CMK (cell line): ENCODE results near the gene INHBA.

ENCODE experiments used
- DNase-seq: peaks from one replicate; pipeline ENCODE4 v3.0.0-alpha.2; 2010; ENCODE audit warnings: low read depth

The INHBA gene

DNA sequence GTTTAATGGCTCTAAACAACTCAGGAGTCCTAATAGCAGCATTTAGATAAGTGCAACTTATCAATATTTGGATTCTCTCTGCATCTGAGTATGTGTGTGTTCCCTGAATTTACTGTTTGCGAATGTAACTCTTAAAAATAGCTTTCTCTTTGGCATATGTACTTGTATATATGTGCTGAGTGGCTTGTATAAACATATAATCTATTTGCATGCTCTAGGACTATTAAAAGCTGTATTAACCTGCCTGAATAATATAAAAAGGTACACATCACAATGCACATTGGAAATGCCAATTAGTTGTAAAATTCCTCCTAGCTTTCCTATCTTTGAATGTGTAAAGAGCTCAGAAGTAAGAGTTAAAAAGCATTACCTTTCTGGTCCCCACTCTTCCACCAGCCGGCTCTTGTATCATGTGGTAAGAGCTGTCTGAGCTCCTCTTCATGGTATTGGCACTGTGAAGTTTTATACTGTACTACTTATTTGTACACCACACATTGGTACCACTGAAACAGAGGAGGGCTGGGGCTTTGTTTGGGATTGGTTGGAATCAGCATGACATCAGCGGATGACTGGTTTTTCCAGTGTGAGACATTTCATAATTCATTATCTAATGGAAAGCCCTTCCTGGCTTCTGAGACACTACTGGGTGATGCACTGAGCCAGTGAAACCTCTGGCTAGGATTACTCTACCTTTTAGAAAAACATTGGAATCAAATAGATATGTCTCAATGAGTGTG, at the start of gene INHBA:
TSS of gene INHBA (minus strand) at position 456 of the 737 bp plus-strand sequence. CDS start 2,716 bp downstream, outside the sequence.
- DNase-seq: no peak

DNA sequence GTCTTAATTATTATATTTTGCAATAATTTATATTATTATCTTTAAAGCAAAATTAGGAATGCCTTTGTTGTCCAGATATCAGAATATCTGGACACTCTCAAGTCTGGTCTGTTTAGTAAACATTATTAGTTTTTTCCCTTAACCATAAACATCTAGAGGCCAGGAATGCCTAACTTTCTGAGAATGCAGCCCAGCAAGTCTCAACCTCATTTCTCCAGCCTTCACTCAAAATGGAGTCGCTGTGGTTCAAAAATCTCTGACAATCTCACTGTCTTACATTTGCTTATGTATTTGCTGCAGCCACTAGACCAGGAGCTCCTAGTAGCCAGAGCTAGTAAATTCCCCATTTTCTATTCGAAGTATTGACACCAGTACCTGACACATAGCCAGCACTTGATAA, 49.7 kb upstream of the INHBA start:
- DNase-seq: no peak

DNA sequence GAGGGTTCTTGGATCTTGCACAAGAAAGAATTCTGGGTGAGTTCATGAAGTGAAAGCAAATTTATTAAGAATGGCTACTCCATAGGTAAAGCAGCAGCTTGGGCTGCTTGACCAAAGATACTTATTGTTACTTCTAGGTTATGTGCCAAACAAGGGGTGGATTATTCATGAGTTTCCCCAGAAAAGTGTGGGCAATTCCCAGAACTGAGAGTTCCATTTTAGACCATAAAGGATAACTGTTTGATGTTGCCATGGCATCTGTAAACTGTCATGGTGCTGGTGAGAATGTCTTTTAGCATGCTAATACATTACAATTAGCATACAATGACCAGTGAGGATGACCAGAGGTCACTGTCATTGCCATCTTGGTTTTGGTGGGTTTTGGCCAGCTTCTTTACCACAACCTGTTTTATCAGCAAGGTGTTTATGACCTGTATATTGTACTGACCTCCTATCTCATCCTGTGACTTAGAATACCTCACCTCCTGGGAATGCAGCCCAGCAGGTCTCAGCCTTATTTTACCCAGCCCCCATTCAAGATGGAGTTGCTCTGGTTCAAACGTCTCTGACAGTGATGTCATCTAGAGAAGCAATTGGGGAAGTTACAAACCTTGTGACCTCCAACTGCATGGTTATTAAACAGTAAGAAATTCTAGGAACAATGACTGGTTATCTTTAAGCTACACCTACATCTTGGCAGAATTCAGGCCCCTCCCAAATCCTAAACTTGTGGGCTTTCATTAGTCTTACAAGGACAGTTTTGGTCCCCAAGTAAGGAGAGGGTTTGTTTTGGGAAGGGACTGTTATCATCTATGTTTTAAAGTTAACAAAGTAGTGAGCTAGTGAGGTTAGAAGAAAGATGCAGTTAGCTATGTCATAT, 48.0 kb upstream of the INHBA start:
- no peak for DNase-seq

DNA sequence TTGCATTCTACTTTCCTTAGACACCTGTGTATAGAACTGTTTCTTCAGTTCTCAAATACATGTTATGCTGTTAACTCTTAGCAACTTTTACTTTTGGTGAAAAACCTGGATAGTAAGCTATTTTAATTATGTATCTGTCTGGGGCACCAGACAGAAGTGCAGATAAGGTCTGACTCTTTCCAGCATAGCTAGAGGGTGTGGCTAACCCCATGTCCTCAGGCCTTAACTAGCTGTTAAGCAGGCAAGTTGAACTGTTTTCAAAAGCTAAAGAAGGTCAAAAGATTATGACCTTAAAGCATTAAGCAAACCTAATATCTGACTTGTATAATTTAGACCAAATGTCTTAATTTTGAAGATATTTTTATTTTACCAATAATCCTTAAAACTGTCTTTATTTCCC, 45.1 kb upstream of the INHBA start:
- DNase-seq: no peak

DNA sequence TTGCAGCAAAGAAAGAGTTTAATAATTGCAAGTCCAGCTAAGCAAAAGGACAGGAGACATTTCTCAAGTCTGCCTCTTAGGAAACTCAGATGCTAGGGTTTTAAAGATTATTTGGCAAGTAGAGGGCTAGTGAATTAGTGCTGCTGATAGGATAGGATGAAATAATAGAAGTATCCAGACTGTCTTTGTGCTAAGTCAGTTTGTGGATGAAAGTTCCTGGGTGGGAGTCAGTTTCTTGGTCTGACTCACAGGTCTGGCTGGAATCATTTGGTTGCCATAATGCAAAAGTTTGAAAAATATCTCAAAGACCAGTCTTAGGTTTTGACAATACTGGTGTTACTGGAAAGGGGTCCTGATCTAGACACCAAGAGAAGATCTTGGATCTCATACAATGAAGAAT, 42.6 kb upstream of the INHBA start:
- DNase-seq: no peak

DNA sequence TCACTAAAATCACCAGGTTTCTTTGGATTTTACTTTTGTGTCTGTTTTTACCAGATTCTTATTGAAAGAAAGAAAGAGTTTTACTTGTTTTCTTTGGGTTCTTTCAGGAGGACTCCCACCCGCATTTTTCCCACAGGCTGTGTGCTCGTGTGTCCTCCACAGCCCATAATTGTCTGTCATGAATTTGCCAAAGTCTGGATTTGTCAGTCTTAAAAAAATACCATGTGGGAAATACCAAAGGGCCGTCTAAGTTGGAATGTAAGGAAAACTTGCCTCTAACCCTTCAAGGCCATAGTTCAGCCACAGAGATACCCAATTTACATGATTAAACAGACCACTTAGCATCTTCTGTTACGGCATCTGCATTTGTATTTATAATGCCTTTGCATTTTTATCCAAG, 41.3 kb upstream of the INHBA start:
- no peak for DNase-seq

DNA sequence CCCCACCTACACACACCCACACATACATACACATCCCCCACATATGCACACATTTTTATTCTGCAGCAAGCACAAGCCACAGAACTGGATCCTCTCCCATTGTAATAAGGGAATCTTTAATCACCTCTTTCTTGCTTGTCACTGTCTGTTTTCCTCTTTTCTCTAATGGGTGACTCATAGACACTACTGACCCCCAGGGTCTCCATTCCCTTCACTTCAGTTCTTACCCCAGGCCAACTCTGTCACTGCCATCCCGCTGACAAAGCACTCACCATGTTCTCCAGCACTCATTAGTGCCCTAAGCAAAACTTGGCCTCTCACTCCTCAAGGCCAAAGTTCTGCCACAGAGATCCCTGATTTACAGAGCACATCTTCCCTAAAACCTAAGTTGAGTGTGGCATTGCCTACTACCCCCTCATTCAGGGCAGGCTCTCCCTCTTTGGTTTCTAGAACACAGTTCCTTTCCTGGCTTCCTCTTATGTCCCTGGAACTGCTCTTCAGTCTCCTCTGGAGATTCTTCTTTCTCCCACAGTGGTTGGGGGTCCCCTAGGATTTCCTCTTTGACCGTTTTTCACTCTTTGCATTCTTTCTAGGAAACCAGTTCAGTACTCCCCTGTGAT, 39.6 kb upstream of the INHBA start:
- no peak for DNase-seq

DNA sequence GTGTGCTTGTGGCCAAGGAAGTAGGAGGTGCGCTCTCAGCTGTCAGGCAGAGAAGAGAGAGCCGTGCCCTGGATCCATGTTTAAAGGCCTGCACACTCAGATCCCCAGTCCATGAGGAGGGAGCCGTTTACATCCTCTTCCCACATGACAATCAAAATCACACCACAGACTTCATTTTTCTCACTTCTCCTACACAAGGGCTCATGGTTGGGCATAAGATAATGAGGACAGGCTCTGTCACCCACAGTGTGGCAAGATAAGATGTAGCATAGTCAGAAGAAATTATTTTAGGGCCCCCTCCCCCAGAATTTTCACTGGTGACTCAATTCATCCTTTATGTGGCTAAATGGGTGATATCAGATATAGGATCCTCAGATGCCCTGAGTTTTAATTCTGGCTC, 35.9 kb upstream of the INHBA start:
- no peak for DNase-seq

DNA sequence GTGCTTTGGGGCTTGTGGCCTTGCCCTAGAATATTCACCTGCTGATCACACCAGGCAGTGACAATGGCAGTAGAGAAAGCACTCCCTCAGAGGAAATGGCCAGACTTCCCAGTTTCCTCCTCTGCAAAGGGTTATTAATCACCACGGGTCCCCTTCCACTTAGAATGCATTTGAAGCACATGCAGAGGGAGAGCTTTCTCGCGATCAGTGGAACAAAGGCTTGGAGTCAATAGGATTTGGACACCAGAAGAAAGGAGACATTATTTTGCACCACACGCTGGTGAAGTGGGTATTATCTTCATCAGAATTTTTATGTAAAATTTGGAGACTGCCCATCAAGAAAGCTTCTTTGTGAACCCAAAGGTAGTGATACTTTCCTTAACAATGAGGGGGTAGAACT, 35.4 kb upstream of the INHBA start:
- DNase-seq: no peak

DNA sequence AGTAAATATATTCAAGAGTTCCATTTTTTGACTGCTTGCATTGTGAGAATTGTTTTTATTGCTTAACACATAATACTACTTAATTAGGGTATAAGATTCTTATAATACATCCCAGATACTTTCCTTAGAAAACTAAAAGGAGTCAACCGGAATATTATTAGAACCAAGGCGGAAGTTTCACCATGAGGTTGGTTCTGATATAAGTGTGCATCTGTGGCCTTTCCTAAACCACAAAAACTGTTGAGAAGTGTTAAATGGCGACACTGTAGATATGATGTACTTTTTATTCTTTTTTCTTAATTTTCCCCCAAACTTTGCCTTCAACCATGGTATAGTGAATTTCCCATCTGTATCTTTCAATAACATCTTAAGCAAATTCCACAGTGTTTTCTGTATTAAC, 32.3 kb upstream of the INHBA start:
- DNase-seq: no peak

DNA sequence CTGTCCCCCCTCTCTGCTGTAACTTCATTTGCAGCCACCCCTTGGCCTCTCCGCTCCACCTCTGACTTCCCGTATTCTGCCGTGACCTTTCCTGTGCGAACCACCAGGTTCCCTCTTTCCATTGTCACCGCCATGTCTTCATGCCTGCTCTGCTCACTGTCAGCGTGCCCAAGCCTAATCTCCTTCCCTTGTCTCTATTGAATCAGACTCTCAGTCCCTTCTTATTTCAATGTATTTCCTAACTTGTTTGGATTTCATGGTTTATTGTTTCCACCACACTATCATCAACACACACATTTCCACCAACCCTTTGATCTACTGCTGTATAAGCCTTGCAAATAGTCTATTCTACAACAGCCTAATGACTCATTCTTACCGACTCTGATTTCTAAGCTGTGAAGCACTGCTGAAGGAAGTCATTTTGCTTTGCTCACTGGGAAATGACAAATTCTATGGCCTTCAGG, 30.0 kb upstream of the INHBA start:
- no peak for DNase-seq

DNA sequence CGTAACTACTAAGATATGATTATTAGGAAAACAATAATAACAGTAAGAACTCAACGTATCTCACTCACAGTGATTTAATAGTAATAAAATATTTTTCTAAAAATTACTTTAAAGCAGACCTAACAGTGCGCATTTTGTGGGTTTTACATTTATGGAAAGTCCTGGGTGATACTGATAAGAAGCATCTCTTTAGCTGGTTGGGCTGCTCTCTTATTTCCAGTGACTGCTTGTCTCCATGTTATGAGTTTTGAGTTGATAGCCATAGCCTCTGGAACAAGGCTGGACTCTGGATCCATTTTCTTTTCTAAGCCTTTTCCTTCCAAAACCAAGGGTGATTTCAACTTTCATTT, 29.5 kb upstream of the INHBA start:
- DNase-seq: no peak

DNA sequence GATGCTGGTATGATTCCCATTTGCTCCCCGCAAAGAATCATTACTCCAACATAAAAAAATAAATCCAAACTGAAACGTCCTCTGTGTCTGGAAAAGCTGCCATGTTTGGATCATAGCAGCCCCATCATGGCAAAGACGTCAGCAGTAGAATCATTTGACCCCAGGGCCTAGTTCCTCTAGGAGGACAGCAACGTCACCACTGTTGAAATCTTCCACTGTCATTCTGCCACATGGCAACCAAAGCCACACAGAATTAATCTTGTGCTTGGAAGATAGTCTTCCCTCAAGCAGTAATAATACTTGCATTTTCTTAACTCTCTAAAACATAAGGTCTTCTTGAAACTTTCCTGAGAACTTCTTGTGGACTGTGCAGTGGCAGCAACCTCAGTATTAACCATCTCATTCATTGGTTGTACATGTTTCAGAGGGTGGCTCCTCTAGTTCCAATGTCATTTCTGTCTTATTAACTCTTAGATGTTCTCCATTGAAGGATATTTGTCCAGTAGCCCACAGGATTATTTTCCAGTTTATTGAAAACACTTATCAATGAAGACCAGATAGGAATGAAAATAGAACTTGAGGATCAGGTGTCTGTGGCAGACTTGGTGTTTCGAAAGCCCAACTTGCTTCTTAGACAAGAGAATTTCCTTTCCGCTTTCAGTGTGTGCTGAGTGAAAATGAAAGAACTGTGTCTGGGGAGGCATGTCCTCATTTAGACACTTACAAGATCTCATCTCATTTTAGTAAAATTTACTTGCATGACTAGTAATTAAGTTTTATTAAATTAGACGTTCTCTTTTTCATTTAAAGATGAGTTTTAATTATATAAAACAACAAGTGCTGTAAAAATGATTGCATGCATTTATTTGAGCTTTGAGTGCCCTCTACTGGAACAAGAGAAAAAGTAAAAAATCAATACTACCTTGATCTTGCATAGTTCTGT, 28.9 kb upstream of the INHBA start:
- no peak for DNase-seq

DNA sequence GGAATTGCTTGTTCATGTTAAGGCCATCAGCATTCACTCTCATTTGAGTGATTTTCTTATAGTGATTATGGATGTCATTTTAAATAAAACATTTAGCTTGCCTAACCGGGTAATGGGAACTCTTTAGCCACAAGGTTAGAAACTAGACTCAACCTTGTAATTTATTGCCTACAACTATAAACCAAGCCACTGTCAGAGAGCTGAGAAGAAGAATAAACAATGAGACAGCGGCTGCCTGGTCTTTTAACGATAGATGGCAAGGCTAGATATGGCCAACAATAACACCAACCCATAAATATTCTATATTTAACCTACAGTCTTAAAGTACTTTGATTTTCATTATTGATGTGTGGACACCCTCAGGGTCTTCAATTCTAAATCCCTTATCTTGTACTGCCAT, 27.8 kb upstream of the INHBA start:
- no peak for DNase-seq

DNA sequence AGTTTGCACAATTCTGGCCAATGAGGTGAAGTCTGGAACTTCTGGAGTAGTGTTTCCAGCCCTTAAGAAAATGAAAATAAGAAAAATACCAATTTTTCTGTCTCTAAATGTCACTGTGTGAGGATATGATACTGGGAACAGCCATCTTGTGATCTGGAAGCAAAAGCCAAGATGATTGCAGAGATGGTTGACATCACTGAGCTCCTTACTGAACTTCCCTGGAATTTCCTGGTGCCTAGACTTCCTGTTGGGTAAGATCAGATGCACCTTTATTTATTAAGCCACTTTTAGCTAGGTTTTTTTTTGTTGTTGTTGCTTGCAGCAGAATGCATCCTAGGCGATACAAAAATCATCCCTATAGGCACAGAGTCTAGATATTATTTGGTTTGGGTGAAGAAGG, 27.3 kb upstream of the INHBA start:
- DNase-seq: no peak

DNA sequence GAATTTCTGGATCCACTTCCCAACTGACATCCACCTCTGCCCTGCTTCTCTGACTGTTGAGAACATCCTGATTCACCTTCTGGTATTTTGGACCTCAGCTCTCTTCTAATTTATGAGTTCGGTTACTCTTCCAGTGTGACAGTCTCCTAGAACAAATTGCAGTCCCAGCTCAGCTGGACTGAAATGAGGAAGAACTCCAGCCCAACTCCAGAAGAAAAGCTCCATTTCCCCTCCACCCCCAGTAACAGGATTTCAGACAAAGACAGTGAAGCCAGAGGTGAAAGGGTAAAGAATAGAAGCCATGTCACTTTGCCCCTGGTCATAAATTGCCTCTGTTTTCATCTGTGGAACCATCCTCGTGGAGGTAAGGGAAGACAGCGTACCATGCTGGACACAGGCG, 26.2 kb upstream of the INHBA start:
- DNase-seq: no peak

DNA sequence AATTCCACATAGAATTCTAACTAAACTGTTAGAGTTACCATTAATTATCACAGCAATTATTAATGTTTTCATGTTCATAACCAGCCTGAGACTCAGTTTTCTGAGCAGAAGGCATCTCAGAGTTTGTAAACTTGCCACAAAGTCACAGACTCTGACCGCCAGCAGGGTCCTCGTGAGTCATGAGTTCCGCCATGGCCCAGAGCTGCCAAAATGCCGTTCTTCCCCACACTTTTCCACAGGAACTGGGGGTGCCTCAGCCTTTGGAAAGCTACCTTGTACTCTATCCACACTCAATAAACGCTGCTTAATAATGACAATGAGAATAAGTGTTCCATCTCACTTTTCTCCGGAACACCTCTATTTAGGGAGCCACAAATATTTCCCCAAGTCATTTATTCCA, 22.1 kb upstream of the INHBA start:
- DNase-seq: no peak

DNA sequence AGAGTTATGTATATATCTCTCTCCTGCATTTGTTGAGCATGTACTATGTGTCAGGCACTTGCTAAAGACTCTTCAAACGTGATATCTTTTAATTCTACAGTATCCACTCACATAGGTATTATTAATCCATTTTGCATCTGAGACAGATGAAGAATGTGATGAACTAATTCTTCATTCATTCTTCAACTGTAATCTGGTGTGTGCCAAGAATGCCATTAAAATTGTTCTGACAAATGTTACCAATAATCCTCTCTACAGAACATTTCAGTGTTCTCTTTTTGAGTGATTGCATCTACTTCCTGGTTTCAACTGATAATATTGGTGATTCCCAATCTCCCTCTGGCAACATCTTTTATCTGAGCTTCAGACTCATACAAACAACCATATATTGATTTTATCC, 18.0 kb upstream of the INHBA start:
- no peak for DNase-seq

DNA sequence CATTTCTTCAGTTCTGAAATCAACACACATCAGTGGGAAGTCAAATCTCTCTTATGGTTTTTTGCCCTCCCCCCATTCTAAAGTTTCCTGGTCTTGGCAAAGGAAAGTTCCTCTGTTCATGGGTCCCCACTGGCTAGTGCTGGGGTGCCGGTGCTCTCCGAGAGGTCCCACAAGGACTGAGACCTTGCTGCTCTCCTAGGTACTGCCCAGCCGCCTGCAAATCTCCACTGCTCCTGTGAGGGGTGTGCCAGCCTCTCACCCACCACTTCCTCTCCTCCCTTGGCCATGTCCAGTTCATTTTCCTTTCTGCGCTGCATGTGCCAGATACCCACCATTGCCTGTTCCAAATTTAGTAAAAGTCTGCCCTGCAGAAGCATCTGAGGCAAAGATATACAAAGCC, 17.2 kb upstream of the INHBA start:
- no peak for DNase-seq

DNA sequence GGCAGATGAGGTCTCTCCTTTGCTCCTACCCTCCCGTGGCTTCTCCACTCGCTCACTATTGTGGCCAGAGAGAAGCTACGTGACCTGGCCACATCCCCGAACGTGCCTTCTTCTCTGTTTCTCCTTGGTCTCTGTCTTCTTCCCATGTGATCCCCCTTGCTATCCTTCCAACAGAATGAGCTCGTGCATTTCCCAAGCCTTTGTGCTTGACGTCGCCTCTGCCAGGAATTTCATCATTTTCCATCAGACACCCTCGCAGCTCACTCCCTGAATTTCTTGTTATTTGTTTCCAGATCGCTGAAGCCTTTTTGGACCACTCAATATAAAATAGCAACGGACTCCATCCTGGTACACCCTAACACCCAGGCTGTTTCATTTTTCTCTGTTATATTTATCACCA, 13.8 kb upstream of the INHBA start:
- no peak for DNase-seq

DNA sequence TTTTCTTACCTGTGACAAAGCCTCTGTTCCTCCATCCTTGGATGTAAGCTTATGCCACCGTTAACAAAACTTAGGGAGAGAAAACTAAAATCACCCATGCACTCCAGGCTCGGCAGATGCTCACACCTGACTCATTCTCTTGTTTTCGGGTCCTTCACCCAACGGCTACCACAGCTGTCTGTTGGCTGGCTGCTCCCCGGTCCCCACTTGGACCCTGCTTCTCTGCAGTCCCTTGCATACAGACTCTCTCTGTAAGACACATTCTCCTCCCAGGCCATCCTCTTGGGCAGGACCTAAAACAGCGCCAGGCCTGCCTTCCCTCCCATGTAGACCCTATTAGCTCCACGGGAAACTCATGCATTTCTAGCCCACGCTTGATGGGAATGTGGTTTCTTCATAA, 12.1 kb upstream of the INHBA start:
- no peak for DNase-seq
